K562 (cell line): ENCODE data around the gene ANHX. TPM values are rescaled to one million over a fixed set of nuclear protein-coding genes. Genes with fewer than 3 reads are reported as not detected.

Source experiments
- BCOR ChIP-seq: fragments of 450-650 bp; IDR thresholded peaks from 2 replicates; pipeline ENCODE4 v1.6.1; 2016
- ELF2 ChIP-seq: fragments of 250-450 bp; sonication (Bioruptor Pico); IDR thresholded peaks from 2 replicates; pipeline ENCODE4 v1.5.0; 2021; ENCODE audit warnings: mild to moderate bottlenecking
- ESRRA ChIP-seq: fragments of 450-650 bp; IDR thresholded peaks from 2 replicates; pipeline ENCODE4 v1.6.1; 2014; ENCODE audit warnings: low read depth, mild to moderate bottlenecking, moderate library complexity, borderline replicate concordance
- FOSL1 ChIP-seq: fragments of 200-800 bp; sonication (Bioruptor generic); conservative IDR thresholded peaks from 2 replicates; pipeline ENCODE4 v1.6.1; 2016; ENCODE audit warnings: missing genetic modification characterization, missing compliant biosample characterization
- MYBL2 ChIP-seq, 2 experiments: fragments of 450-650 bp in 1 of 2; sonication (generic) in 1 of 2; formaldehyde crosslinking in 1 of 2; IDR thresholded peaks; 2 replicates each; pipeline versions ENCODE4 v1.6.1 to v1.8.1; 2017 to 2022; ENCODE audit warnings: borderline replicate concordance in 1 of 2, inconsistent platforms in 1 of 2, low read depth in 1 of 2, mild to moderate bottlenecking in 1 of 2, missing genetic modification reagents in 1 of 2, moderate library complexity in 1 of 2
- TEAD1 ChIP-seq, 2 experiments: fragments of 450-650 bp in 1 of 2; sonication (generic) in 1 of 2; formaldehyde crosslinking; IDR thresholded peaks; 2 replicates each; pipeline versions ENCODE4 v1.4.0 to v1.8.0; 2020 to 2022; ENCODE audit warnings: mild to moderate bottlenecking in 2 of 2, missing genetic modification reagents in 1 of 2
- THRAP3 ChIP-seq: fragments of 450-650 bp; IDR thresholded peaks from 2 replicates; pipeline ENCODE4 v1.6.1; 2016; ENCODE audit warnings: mild to moderate bottlenecking, inconsistent platforms, borderline replicate concordance
- ZFX ChIP-seq: sonication (generic); formaldehyde crosslinking; IDR thresholded peaks from 2 replicates; pipeline ENCODE4 v1.8.0; 2022; ENCODE audit warnings: mild to moderate bottlenecking, missing genetic modification reagents, moderate library complexity
- ZNF134 ChIP-seq: fragments of 250-450 bp; sonication (Bioruptor Pico); conservative IDR thresholded peaks from 2 replicates; pipeline ENCODE4 v1.4.0; 2020
- ZNF143 ChIP-seq: sonication (generic); formaldehyde crosslinking; IDR thresholded peaks from 2 replicates; pipeline ENCODE4 v1.9.0; 2022; ENCODE audit warnings: mild to moderate bottlenecking, missing genetic modification reagents
- ZNF24 ChIP-seq: fragments of 450-650 bp; IDR thresholded peaks from 2 replicates; pipeline ENCODE4 v1.6.1; 2016
- ZNF274 ChIP-seq: IDR thresholded peaks from 2 replicates; pipeline ENCODE4 v1.6.1; 2011; ENCODE audit warnings: low read depth, mild to moderate bottlenecking, low read length, moderate library complexity, borderline replicate concordance
- ZNF444 ChIP-seq: fragments of 250-450 bp; sonication (Bioruptor Pico); IDR thresholded peaks from 2 replicates; pipeline ENCODE4 v1.4.0; 2020; ENCODE audit warnings: mild to moderate bottlenecking, moderate library complexity
- polyA plus RNA-seq, 8 experiments: library from polyadenylated mRNA; depleted of rRNA in 4 of 8; stranded (reverse) in 5 of 8; unstranded in 3 of 8; fragments of >200 nt; fragmentation: Nextera tagmentation in 2 of 8; fragmentation: Illumina TruSeq in 1 of 8; extraction: Ambion mirVana in 2 of 8; extraction: Trizol in 1 of 8; gene quantifications; 2 replicates each; pipeline versions ENCODE4 v1.2.1 to v1.2.3, GENCODE V29; 2011 to 2014; ENCODE audit warnings: inconsistent platforms in 1 of 8, missing spikeins in 1 of 8
- total RNA-seq, 7 experiments: library from RNA; depleted of rRNA in 6 of 7; stranded (reverse); fragments of >200 nt in 6 of 7; fragmentation: Illumina TruSeq in 2 of 7; extraction: Trizol in 2 of 7; gene quantifications; 2 replicates each; pipeline versions ENCODE4 v1.2.1 to v1.2.3, GENCODE V29; 2011 to 2021; ENCODE audit warnings: low replicate concordance in 1 of 7
- TF ChIP-seq, protein P1 (sequence below), 2 experiments: fragments of 450-650 bp; IDR thresholded peaks; 2 replicates each; pipeline ENCODE4 v1.6.1; 2016; ENCODE audit warnings: mild to moderate bottlenecking in 2 of 2, borderline replicate concordance in 1 of 2, low read depth in 1 of 2, moderate library complexity in 1 of 2
- TF ChIP-seq, protein P2 (sequence below): fragments of 450-650 bp; IDR thresholded peaks from 2 replicates; pipeline ENCODE4 v1.6.1; 2016; ENCODE audit warnings: mild to moderate bottlenecking
- TF ChIP-seq, protein P3 (sequence below), 2 experiments: fragments of 250-450 bp in 1 of 2; fragments of 450-650 bp in 1 of 2; sonication (Bioruptor Pico) in 1 of 2; IDR thresholded peaks; 2 replicates each; pipeline versions ENCODE4 v1.6.1 to v1.8.0; 2016 to 2021; ENCODE audit warnings: mild to moderate bottlenecking in 2 of 2, moderate library complexity in 2 of 2, missing compliant biosample characterization in 1 of 2, missing genetic modification characterization in 1 of 2

Gene ANHX
- total and polyA plus RNA-seq, 9 of the 15 experiments (the other 6 are each of a cell fraction or from before 2014, with no cell fraction given), result not detected

DNA sequence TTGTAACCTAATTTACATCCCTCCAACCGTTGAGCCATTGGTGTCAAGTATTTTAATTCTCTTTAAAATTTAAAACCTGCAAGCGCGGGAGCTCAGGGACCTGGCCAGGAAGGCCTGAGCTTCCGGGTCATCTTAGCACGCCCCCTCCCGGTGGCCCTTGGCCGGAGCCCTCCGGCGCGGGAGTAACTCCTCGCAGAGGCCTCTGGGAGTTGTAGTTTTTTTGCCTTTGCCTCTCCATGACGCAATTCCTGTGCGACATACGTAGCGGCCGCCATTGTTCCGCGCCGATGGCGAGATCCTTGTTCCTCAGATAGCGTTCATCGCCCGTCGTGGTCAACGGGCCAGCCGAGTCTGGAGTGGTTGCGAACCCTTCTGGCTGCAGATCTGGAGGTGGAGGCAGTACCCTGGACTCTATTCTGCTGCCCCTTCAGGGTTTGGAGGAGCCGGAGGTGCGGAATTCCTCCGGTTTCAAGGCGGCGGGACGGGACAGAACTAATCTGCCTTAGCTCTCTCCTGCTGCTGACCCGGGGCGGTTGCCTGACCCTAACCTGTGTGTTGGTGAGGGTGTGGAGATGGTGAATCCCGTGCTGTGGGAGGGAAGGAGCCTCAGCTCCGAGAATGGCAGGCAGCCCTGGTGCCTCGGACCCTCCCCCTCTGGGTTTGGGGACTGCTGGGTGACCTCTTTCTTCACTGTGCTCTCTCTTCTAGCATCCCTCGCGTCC, 54.3 kb downstream of the ANHX start, which contains the start of gene ZNF268 (continued):
- TF ChIP-seq, protein P1, sequence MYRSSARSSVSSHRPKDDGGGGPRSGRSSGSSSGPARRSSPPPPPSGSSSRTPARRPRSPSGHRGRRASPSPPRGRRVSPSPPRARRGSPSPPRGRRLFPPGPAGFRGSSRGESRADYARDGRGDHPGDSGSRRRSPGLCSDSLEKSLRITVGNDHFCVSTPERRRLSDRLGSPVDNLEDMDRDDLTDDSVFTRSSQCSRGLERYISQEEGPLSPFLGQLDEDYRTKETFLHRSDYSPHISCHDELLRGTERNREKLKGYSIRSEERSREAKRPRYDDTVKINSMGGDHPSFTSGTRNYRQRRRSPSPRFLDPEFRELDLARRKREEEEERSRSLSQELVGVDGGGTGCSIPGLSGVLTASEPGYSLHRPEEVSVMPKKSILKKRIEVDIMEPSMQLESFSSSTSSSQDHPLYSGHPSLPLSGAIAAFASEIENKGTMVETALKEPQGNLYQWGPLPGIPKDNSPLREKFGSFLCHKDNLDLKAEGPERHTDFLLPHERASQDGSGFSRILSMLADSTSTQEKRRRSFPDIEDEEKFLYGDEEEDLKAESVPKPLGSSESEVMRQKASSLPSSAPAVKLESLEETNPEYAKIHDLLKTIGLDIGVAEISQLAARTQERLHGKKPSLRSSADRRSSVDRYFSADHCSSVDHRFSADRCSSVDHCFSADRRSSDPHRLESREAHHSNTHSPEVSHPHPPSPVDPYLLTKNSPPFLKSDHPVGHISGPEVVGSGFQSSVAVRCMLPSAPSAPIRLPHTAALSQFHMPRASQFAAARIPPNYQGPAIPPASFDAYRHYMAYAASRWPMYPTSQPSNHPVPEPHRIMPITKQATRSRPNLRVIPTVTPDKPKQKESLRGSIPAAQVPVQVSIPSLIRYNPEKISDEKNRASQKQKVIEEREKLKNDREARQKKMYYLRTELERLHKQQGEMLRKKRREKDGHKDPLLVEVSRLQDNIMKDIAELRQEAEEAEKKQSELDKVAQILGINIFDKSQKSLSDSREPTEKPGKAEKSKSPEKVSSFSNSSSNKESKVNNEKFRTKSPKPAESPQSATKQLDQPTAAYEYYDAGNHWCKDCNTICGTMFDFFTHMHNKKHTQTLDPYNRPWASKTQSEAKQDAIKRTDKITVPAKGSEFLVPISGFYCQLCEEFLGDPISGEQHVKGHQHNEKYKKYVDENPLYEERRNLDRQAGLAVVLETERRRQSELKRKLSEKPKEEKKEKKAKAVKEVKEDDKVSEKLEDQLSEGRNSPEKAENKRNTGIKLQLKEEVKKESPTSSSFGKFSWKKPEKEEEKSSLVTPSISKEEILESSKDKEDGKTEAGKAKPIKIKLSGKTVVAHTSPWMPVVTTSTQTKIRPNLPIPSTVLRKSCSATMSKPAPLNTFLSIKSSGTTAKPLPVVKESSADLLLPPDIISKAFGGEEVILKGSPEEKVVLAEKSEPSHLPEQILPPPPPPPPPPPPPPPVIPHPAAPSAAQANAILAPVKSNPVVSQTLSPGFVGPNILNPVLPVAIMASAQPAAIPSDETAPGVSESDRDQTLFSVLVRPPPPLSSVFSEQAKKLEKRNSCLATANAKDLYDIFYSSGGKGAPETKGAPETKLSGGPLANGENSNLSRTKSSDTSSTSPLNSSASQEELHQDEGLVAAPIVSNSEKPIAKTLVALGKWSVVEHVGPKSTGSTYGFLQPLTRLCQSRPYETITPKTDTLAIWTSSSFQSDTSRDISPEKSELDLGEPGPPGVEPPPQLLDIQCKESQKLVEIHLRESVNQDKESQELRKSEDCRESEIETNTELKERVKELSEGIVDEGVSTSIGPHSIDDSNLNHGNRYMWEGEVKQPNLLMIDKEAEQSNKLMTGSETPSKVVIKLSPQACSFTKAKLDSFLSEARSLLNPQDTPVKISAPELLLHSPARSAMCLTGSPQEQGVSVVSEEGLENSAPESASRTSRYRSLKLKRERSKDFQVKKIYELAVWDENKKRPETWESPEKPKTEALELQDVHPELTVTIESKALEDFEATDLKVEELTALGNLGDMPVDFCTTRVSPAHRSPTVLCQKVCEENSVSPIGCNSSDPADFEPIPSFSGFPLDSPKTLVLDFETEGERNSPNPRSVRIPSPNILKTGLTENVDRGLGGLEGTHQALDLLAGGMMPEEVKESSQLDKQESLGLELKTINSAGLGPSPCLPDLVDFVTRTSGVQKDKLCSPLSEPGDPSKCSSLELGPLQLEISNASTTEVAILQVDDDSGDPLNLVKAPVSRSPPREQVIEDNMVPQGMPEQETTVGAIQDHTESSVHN (IDR thresholded peaks at IDR 0.05; ENCODE audit: borderline replicate concordance in 1 of 2, low read depth in 1 of 2), result no peak
- no peak for TF ChIP-seq ZNF24
- no peak for TF ChIP-seq THRAP3
- TF ChIP-seq ZNF134 (CRISPR knock-in tag), result no peak
- peak; percentile 69 for TF ChIP-seq ZFX
- TF ChIP-seq TEAD1 (CRISPR knock-in tag; IDR thresholded peaks at IDR 0.05), result peak in 1 of 2 experiments; percentile 43; a peak in 1 of 4 replicates
- peak; percentile 96 for TF ChIP-seq ZNF143 (CRISPR knock-in tag)
- TF ChIP-seq, protein P2, sequence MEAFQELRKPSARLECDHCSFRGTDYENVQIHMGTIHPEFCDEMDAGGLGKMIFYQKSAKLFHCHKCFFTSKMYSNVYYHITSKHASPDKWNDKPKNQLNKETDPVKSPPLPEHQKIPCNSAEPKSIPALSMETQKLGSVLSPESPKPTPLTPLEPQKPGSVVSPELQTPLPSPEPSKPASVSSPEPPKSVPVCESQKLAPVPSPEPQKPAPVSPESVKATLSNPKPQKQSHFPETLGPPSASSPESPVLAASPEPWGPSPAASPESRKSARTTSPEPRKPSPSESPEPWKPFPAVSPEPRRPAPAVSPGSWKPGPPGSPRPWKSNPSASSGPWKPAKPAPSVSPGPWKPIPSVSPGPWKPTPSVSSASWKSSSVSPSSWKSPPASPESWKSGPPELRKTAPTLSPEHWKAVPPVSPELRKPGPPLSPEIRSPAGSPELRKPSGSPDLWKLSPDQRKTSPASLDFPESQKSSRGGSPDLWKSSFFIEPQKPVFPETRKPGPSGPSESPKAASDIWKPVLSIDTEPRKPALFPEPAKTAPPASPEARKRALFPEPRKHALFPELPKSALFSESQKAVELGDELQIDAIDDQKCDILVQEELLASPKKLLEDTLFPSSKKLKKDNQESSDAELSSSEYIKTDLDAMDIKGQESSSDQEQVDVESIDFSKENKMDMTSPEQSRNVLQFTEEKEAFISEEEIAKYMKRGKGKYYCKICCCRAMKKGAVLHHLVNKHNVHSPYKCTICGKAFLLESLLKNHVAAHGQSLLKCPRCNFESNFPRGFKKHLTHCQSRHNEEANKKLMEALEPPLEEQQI, result peak; percentile 91
- TF ChIP-seq, protein P3, sequence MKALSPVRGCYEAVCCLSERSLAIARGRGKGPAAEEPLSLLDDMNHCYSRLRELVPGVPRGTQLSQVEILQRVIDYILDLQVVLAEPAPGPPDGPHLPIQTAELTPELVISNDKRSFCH (CRISPR knock-in tag; IDR thresholded peaks at IDR 0.05), result no peak
- TF ChIP-seq, protein P3 (tag; IDR thresholded peaks at IDR 0.05), result peak; percentile 70; the same call in 1 of the 2 replicates
- TF ChIP-seq BCOR, result no peak
- TF ChIP-seq ELF2, result peak; percentile 84
- TF ChIP-seq MYBL2 (IDR thresholded peaks at IDR 0.05; ENCODE audit: low read depth), result peak; percentile 92
- no peak for TF ChIP-seq MYBL2 (CRISPR knock-in tag; IDR thresholded peaks at IDR 0.05; ENCODE audit: borderline replicate concordance)
- TF ChIP-seq ESRRA, result peak; percentile 44; the same call in 1 of the 2 replicates
- TF ChIP-seq ZNF444, result no peak
- 0 out of 2 replicates have a peak, but pooled peaks have one; percentile 30 for TF ChIP-seq FOSL1 (tag)
- no peak for TF ChIP-seq ZNF274
